ENCODE results near the gene INSYN2B. TPM values are rescaled to one million over a fixed set of nuclear protein-coding genes. Genes with fewer than 3 reads are reported as not detected.

Gene INSYN2B
- total RNA-seq, 1 experiment from 2014 or later = not detected

GRCh38 chr5:169970339-169970738 lies 10.0 kb downstream of the INSYN2B start:
- Histone ChIP-seq H3K27me3 (ENCODE audit: insufficient read depth, low read length) (peaks cover 63% of the 10 kb centered on the region), H3K4me2 (ENCODE audit: low read length) (no peak overlapping the region), H3K9me2 (ENCODE audit: insufficient read depth) (no peaks in the 10 kb centered on the region; the same call in 1 of the 2 replicates), H3K9me3 (ENCODE audit: control insufficient read depth in 1 of 2, insufficient read depth in 1 of 2, low read depth in 1 of 2, low read length in 2 of 2) (no peaks in the 10 kb centered on the region), H3K4me3 (replicated peaks in 1 of 2; ENCODE audit: low read depth in 1 of 2, low read length in 2 of 2) (no peak overlapping the region), H3K36me3 (ENCODE audit: control insufficient read depth in 1 of 2, insufficient read depth in 2 of 2, low read length in 2 of 2) (no peaks in the 10 kb centered on the region), H4K20me1 (ENCODE audit: insufficient read depth) (no peaks in the 10 kb centered on the region), H3K4me1 (ENCODE audit: control insufficient read depth in 1 of 2, insufficient read depth in 2 of 2, low read length in 2 of 2) (peaks cover 0 to 9% of the 10 kb centered on the region in 2 experiments; a peak in 2 of 4 replicates), H3K9ac (ENCODE audit: low read length) (no peak overlapping the region), H2AFZ (ENCODE audit: low read depth, low read length, poor library complexity, severe bottlenecking) (no peak overlapping the region), H3K27ac (ENCODE audit: low read depth, low read length) (no peak overlapping the region), H3K79me2 (ENCODE audit: insufficient read depth, low read length) (no peaks in the 10 kb centered on the region)
- intact Hi-C loops (cut with micrococcal nuclease) = no loop called here
- CTCF ChIA-PET = interaction anchor here (1.8 kb wide), 1 partner anchor 10 kb away, joined by 12 read pairs; the partner anchor contains the start of gene INSYN2B
- RAD21 ChIA-PET (ENCODE audit: low non-redundant PET in 1 of 2, low total read pairs in 2 of 2, uncharacterized antibody in 2 of 2, unreplicated experiment in 2 of 2) = no interaction called here
- TF ChIP-seq YY1 (IDR thresholded peaks at IDR 0.05; ENCODE audit: extremely low read depth, insufficient replicate concordance, low read depth, low read length) (no peak), SP1 (IDR thresholded peaks at IDR 0.05; ENCODE audit: low read depth) (no peak), ELF1 (IDR thresholded peaks at IDR 0.05; ENCODE audit: borderline replicate concordance, low read depth) (no peak), SIN3A (IDR thresholded peaks at IDR 0.05; ENCODE audit: low read depth) (no peak), CEBPB (IDR thresholded peaks at IDR 0.05; ENCODE audit: low read depth) (no peak), EZH2 (IDR thresholded peaks at IDR 0.05) (no peak), POLR2A (IDR thresholded peaks at IDR 0.05; ENCODE audit: borderline replicate concordance, extremely low read depth, insufficient read depth, insufficient read length) (no peak), SRF (IDR thresholded peaks at IDR 0.05; ENCODE audit: low read depth) (no peak), ZNF274 (IDR thresholded peaks at IDR 0.05; ENCODE audit: low read depth, low read length) (no peak)
- TF ChIP-seq, protein P1, sequence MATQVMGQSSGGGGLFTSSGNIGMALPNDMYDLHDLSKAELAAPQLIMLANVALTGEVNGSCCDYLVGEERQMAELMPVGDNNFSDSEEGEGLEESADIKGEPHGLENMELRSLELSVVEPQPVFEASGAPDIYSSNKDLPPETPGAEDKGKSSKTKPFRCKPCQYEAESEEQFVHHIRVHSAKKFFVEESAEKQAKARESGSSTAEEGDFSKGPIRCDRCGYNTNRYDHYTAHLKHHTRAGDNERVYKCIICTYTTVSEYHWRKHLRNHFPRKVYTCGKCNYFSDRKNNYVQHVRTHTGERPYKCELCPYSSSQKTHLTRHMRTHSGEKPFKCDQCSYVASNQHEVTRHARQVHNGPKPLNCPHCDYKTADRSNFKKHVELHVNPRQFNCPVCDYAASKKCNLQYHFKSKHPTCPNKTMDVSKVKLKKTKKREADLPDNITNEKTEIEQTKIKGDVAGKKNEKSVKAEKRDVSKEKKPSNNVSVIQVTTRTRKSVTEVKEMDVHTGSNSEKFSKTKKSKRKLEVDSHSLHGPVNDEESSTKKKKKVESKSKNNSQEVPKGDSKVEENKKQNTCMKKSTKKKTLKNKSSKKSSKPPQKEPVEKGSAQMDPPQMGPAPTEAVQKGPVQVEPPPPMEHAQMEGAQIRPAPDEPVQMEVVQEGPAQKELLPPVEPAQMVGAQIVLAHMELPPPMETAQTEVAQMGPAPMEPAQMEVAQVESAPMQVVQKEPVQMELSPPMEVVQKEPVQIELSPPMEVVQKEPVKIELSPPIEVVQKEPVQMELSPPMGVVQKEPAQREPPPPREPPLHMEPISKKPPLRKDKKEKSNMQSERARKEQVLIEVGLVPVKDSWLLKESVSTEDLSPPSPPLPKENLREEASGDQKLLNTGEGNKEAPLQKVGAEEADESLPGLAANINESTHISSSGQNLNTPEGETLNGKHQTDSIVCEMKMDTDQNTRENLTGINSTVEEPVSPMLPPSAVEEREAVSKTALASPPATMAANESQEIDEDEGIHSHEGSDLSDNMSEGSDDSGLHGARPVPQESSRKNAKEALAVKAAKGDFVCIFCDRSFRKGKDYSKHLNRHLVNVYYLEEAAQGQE (IDR thresholded peaks at IDR 0.05; ENCODE audit: low read depth) = no peak
- TF ChIP-seq, protein P2, sequence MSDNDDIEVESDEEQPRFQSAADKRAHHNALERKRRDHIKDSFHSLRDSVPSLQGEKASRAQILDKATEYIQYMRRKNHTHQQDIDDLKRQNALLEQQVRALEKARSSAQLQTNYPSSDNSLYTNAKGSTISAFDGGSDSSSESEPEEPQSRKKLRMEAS (IDR thresholded peaks at IDR 0.05) = no peak
- TF ChIP-seq, protein P3, sequence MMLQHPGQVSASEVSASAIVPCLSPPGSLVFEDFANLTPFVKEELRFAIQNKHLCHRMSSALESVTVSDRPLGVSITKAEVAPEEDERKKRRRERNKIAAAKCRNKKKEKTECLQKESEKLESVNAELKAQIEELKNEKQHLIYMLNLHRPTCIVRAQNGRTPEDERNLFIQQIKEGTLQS (IDR thresholded peaks at IDR 0.05) = no peak
- BruUV-seq (replicated peaks) = no TSS peak
- DNase-seq (ENCODE audit: low read depth, low spot score) (no peak), ATAC-seq (no peak)
- POLR2A ChIA-PET = no interaction called here
